HepG2 (cell line): Measurements from ENCODE around the gene DSPP. TPM values are rescaled to one million over a fixed set of nuclear protein-coding genes. Genes with fewer than 3 reads are reported as not detected.

Source experiments
- ATAC-seq: fragments of 200-7000 bp; cut with Tn5 transposase; 3 replicates; pipeline ENCODE4 v1.9.1; 2020; ENCODE audit warnings: mild to moderate bottlenecking, moderate library complexity
- BruUV-seq: library from RNA; stranded (reverse); fragments of 400-500 nt; replicated peaks from 2 replicates; lab custom pipeline; 2021; lab: Mats Ljungman, UMichigan
- CTCF ChIA-PET: fragments of 300-600 bp; formaldehyde crosslinking; extraction: SDS; loops from one replicate; lab custom pipeline; 2021; ENCODE audit warnings: low total read pairs, inconsistent platforms, low intra/inter-chr PET ratio; lab: Yijun Ruan, JAX
- POLR2A ChIA-PET: fragments of 350-600 bp; sonication (Branson Sonifier 250); formaldehyde crosslinking; loops from one replicate; lab custom pipeline; 2020; ENCODE audit warnings: antibody characterized with exemption, inconsistent platforms; lab: Yijun Ruan, JAX
- DNase-seq: peaks from one replicate; pipeline ENCODE4 v3.0.0-alpha.2; 2015; ENCODE audit warnings: low spot score
- FAIRE-seq: peaks from 3 replicates; lab custom pipeline; 2011; peaks lifted over from hg19 to GRCh38; lab: Jason Lieb, UNC
- H2AFZ ChIP-seq: one replicate; pipeline ENCODE4 v1.6.1; 2011; ENCODE audit warnings: low read length, inconsistent platforms
- H3K27ac ChIP-seq: fragments of 300-600 bp; 3 replicates; pipeline ENCODE4 v1.8.0; 2011; ENCODE audit warnings: mixed run types, mild to moderate bottlenecking, mixed read lengths, low read length, inconsistent platforms; ENCODE audit not compliant: insufficient read depth; ENCODE audit errors: extremely low read length
- H3K27me3 ChIP-seq, 2 experiments: fragments of 200-600 bp in 1 of 2; 2 replicates in 1 of 2; 3 replicates in 1 of 2; pipeline versions ENCODE4 v1.6.0 to v1.8.0; 2011; ENCODE audit warnings: low read length in 2 of 2, mild to moderate bottlenecking in 2 of 2, moderate library complexity in 2 of 2, inconsistent platforms in 1 of 2; ENCODE audit not compliant: insufficient read depth in 2 of 2, control insufficient read depth in 1 of 2
- H3K36me3 ChIP-seq, 2 experiments: fragments of 200-600 bp in 1 of 2; replicated peaks in 1 of 2; 2 replicates in 1 of 2; 3 replicates in 1 of 2; pipeline versions ENCODE4 v1.5.1 to v1.8.0; 2011; ENCODE audit warnings: low read length in 2 of 2, inconsistent platforms in 1 of 2; ENCODE audit not compliant: insufficient read depth in 2 of 2, control insufficient read depth in 1 of 2
- H3K4me1 ChIP-seq: 2 replicates; pipeline ENCODE4 v1.5.1; 2012; ENCODE audit warnings: low read length, inconsistent platforms; ENCODE audit not compliant: insufficient read depth
- H3K4me2 ChIP-seq: 2 replicates; pipeline ENCODE4 v1.6.0; 2011; ENCODE audit warnings: low read depth, low read length, inconsistent platforms
- H3K4me3 ChIP-seq, 3 experiments: fragments of 200-600 bp in 1 of 3; sonication (generic), shearing (Covaris generic) in 1 of 3; replicated peaks in 1 of 3; 2 replicates each; pipeline ENCODE4 v1.5.1; 2011 to 2016; ENCODE audit warnings: low read length in 3 of 3, inconsistent platforms in 2 of 3, low read depth in 2 of 3, mild to moderate bottlenecking in 2 of 3, control low read depth in 1 of 3, mixed read lengths in 1 of 3; ENCODE audit not compliant: insufficient read depth in 1 of 3
- H3K79me2 ChIP-seq: one replicate; pipeline ENCODE4 v1.6.1; 2011; ENCODE audit warnings: low read length, inconsistent platforms; ENCODE audit not compliant: insufficient read depth
- H3K9ac ChIP-seq: 2 replicates; pipeline ENCODE4 v1.6.0; 2011; ENCODE audit warnings: mild to moderate bottlenecking, low read depth, low read length, inconsistent platforms; ENCODE audit not compliant: insufficient read depth
- H3K9me3 ChIP-seq: 2 replicates; pipeline ENCODE4 v1.5.1; 2012; ENCODE audit warnings: mild to moderate bottlenecking, low read length
- H4K20me1 ChIP-seq: 2 replicates; pipeline ENCODE4 v1.6.0; 2011; ENCODE audit warnings: inconsistent platforms, mild to moderate bottlenecking, low read length, moderate library complexity; ENCODE audit not compliant: insufficient read depth
- EHMT2 ChIP-seq: fragments of 200-600 bp; sonication (generic); IDR thresholded peaks from 2 replicates; pipeline ENCODE4 v1.7.0; 2017; ENCODE audit warnings: antibody characterized with exemption, low read depth, low read length, borderline replicate concordance
- ERF ChIP-seq: IDR thresholded peaks from 2 replicates; pipeline ENCODE4 v1.6.1; 2018; ENCODE audit warnings: missing biosample characterization, missing genetic modification reagents
- EZH2 ChIP-seq: conservative IDR thresholded peaks from 2 replicates; pipeline ENCODE4 v1.6.1; 2012; ENCODE audit warnings: mild to moderate bottlenecking, low read depth, low read length, moderate library complexity
- KMT2A ChIP-seq: sonication (generic); formaldehyde crosslinking; IDR thresholded peaks from 2 replicates; pipeline ENCODE4 v1.4.0; 2020; ENCODE audit warnings: missing genetic modification reagents
- PTBP1 ChIP-seq: fragments of 200-400 bp; formaldehyde crosslinking; IDR thresholded peaks from 2 replicates; pipeline ENCODE4 v1.6.1; 2018; ENCODE audit warnings: low read length, low read depth; ENCODE audit not compliant: poor library complexity, severe bottlenecking
- SP2 ChIP-seq: sonication (generic); formaldehyde crosslinking; IDR thresholded peaks from 2 replicates; pipeline ENCODE4 v1.5.1; 2020; ENCODE audit warnings: mild to moderate bottlenecking, missing genetic modification reagents
- SRF ChIP-seq: IDR thresholded peaks from 2 replicates; pipeline ENCODE4 v1.6.1; 2011; ENCODE audit warnings: mild to moderate bottlenecking, low read depth, low read length, moderate library complexity
- TBL1XR1 ChIP-seq: fragments of 150-350 bp; IDR thresholded peaks from 2 replicates; pipeline ENCODE4 v1.6.1; 2014; ENCODE audit warnings: borderline replicate concordance, low read length; ENCODE audit not compliant: partially characterized antibody
- TRIM24 ChIP-seq: sonication (generic); formaldehyde crosslinking; IDR thresholded peaks from 2 replicates; pipeline ENCODE4 v1.8.0; 2022; ENCODE audit warnings: mild to moderate bottlenecking, missing genetic modification reagents
- XRCC5 ChIP-seq: fragments of 200-400 bp; formaldehyde crosslinking; optimal IDR thresholded peaks from 2 replicates; pipeline ENCODE3; 2017; ENCODE audit warnings: mild to moderate bottlenecking, low read length
- ZNF30 ChIP-seq: sonication (generic); formaldehyde crosslinking; IDR thresholded peaks from 2 replicates; pipeline ENCODE4 v1.5.0; 2020; ENCODE audit warnings: mild to moderate bottlenecking, missing genetic modification reagents
- ZNF333 ChIP-seq: sonication (generic); formaldehyde crosslinking; IDR thresholded peaks from 2 replicates; pipeline ENCODE4 v1.4.0; 2020; ENCODE audit warnings: mild to moderate bottlenecking, missing genetic modification reagents, borderline replicate concordance
- WGBS: methylation state at CpG from one replicate; pipeline ENCODE4 v1.1.6; 2017; ENCODE audit warnings: low lambda C conversion rate; 5-methylcytosine and 5-hydroxymethylcytosine counted together
- in situ Hi-C: cut with HindIII; loops from 2 replicates; pipeline ENCODE4 v1.10.0; 2017; ENCODE audit warnings: low pct_unique_long_range_greater_than_20kb; ENCODE audit not compliant: extremely low pct_ligation_motif_present
- intact Hi-C: fragments of 100-400 bp; cut with micrococcal nuclease; formaldehyde crosslinking; loops from one replicate; pipeline ENCODE4 v1.10.0; 2022; ENCODE audit not compliant: unreplicated experiment
- polyA plus RNA-seq, 8 experiments: library from polyadenylated mRNA; depleted of rRNA in 3 of 8; stranded (reverse) in 7 of 8; unstranded in 1 of 8; fragments of >200 nt; fragmentation: Illumina TruSeq in 4 of 8; extraction: Trizol in 4 of 8; gene quantifications; 2 replicates each; pipeline versions ENCODE4 v1.2.1 to v1.2.3, GENCODE V29; 2011 to 2016; ENCODE audit warnings: low read depth in 4 of 8, missing spikeins in 1 of 8, mixed read lengths in 1 of 8; ENCODE audit not compliant: insufficient read depth in 1 of 8
- total RNA-seq, 5 experiments: library from RNA; depleted of rRNA; stranded (reverse); fragments of >200 nt; fragmentation: Illumina TruSeq; extraction: Trizol; gene quantifications; 2 replicates each; pipeline ENCODE4 v1.2.3, GENCODE V29; 2016; ENCODE audit warnings: low read depth in 1 of 5
- TF ChIP-seq, protein P1 (sequence below): sonication (generic); formaldehyde crosslinking; IDR thresholded peaks from 2 replicates; pipeline ENCODE4 v1.4.0; 2020; ENCODE audit warnings: missing genetic modification reagents, borderline replicate concordance
- TF ChIP-seq, protein P2 (sequence below): sonication (generic); formaldehyde crosslinking; IDR thresholded peaks from 2 replicates; pipeline ENCODE4 v1.4.0; 2020; ENCODE audit warnings: missing genetic modification reagents

The DSPP gene
- total and polyA plus RNA-seq, 2 of the 13 experiments (the other 11 are each of a cell fraction or from before 2014, with no cell fraction given), result not detected

DNA sequence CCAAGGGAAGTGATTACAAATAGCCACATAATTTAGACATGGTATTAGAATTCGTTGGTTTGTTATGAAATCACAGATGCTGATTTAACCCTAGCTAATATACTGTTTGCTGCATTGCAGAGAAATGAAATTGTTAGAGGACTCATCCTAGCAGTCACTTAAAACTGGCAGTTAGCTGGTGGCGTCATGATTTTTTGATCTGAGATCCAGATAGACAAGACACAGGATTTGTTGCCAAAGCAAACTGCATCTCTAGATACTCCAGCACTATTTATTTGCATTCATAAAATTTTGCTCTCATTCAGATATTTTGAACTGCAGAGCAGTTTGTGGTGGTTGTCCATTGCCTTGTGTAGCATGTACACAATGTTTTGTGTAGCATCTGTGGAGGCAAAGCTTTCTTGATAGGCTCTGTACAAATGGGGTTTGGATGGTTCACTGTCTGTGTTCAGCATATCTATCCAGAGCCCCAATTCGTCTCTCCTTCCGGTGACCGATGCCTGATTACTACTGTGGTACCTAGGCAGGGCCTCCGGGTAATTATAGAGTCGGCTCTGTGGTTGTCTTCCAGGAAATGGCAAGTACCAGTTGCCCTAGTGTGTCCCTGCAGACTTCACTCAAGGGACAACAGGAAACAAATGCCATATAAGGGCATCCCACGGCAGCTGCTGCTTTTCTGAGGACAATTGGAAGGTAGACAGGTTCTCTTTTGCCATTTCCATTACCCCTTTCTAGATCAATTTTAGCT lies 49.1 kb upstream of the DSPP start:
- Histone ChIP-seq H3K36me3 (no peaks in the 10 kb centered on the region), H3K27me3 (no peaks in the 10 kb centered on the region), H3K4me2 (no peak overlapping the region), H3K9ac (no peak overlapping the region), H3K4me1 (no peaks in the 10 kb centered on the region), H4K20me1 (no peaks in the 10 kb centered on the region), H3K79me2 (no peaks in the 10 kb centered on the region), H3K4me3 (no peak overlapping the region), H3K27ac (no peak overlapping the region), H2AFZ (no peak overlapping the region), H3K9me3 (no peaks in the 10 kb centered on the region)
- in situ Hi-C loops (no loop called here), intact Hi-C loops (no loop called here)
- CTCF ChIA-PET, result no interaction called here
- 24% methylated on average over 6 of the region's 8 CpGs for WGBS
- POLR2A ChIA-PET, result no interaction called here
- DNase-seq, result no peak
- no peak for FAIRE-seq
- no TSS peak for BruUV-seq
- ATAC-seq, result no peak
- TF ChIP-seq KMT2A (CRISPR knock-in tag) (no peak), SRF (peak; percentile 94)

DNA sequence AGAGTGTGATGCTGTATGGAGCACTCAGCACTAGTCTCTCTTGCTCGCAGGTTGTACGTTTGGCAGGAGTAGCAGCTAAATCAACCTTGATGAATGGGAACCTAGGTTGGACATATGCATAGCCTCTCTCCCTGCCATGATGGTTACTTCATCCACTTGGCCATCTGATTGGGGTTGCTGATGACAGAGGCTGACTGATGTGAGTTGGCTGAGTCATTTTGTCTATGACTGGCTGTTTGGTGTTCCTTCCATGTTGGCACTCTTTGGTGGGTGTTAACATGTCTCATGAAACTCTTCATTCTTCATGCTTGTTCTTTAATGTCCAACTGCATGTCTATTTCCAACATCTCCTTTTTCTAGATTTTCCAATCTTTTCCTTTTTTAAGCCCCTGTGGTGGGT lies 47.5 kb upstream of the DSPP start:
- Histone ChIP-seq H3K79me2 (no peaks in the 10 kb centered on the region), H3K9ac (no peak overlapping the region), H3K9me3 (no peaks in the 10 kb centered on the region), H3K36me3 (no peaks in the 10 kb centered on the region), H3K4me2 (no peak overlapping the region), H2AFZ (no peak overlapping the region), H3K27me3 (no peaks in the 10 kb centered on the region), H3K4me3 (no peak overlapping the region), H4K20me1 (no peaks in the 10 kb centered on the region), H3K4me1 (no peaks in the 10 kb centered on the region), H3K27ac (no peak overlapping the region)
- 5% methylated on average over 2 of the region's 2 CpGs for WGBS
- intact Hi-C loops, result no loop called here
- BruUV-seq, result no TSS peak
- in situ Hi-C loops, result no loop called here
- ChIA-PET POLR2A (no interaction called here), CTCF (no interaction called here)
- TF ChIP-seq SP2 (CRISPR knock-in tag) (no peak), TBL1XR1 (no peak), ZNF30 (CRISPR knock-in tag) (no peak), ZNF333 (CRISPR knock-in tag) (no peak), PTBP1 (no peak), EHMT2 (no peak), TRIM24 (CRISPR knock-in tag) (no peak), EZH2 (no peak), XRCC5 (no peak), ERF (CRISPR knock-in tag) (no peak)
- TF ChIP-seq, protein P1, sequence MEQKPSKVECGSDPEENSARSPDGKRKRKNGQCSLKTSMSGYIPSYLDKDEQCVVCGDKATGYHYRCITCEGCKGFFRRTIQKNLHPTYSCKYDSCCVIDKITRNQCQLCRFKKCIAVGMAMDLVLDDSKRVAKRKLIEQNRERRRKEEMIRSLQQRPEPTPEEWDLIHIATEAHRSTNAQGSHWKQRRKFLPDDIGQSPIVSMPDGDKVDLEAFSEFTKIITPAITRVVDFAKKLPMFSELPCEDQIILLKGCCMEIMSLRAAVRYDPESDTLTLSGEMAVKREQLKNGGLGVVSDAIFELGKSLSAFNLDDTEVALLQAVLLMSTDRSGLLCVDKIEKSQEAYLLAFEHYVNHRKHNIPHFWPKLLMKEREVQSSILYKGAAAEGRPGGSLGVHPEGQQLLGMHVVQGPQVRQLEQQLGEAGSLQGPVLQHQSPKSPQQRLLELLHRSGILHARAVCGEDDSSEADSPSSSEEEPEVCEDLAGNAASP, result no peak
- TF ChIP-seq, protein P2, sequence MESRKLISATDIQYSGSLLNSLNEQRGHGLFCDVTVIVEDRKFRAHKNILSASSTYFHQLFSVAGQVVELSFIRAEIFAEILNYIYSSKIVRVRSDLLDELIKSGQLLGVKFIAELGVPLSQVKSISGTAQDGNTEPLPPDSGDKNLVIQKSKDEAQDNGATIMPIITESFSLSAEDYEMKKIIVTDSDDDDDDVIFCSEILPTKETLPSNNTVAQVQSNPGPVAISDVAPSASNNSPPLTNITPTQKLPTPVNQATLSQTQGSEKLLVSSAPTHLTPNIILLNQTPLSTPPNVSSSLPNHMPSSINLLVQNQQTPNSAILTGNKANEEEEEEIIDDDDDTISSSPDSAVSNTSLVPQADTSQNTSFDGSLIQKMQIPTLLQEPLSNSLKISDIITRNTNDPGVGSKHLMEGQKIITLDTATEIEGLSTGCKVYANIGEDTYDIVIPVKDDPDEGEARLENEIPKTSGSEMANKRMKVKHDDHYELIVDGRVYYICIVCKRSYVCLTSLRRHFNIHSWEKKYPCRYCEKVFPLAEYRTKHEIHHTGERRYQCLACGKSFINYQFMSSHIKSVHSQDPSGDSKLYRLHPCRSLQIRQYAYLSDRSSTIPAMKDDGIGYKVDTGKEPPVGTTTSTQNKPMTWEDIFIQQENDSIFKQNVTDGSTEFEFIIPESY (CRISPR knock-in tag), result no peak
- no peak for DNase-seq
- no peak for ATAC-seq
- FAIRE-seq, result no peak
